HepG2 (cell line): ENCODE results near the gene TFB1M. TPM values are rescaled to one million over a fixed set of nuclear protein-coding genes. Genes with fewer than 3 reads are reported as not detected.

ENCODE experiments used
- AHDC1 ChIP-seq: sonication (generic); formaldehyde crosslinking; IDR thresholded peaks from 2 replicates; pipeline ENCODE4 v1.5.1; 2020; ENCODE audit warnings: mild to moderate bottlenecking, missing genetic modification reagents, borderline replicate concordance
- ASH2L ChIP-seq: fragments of 300-600, 200-600 bp; sonication (generic); IDR thresholded peaks from 2 replicates; pipeline ENCODE4 v1.7.0; 2017; ENCODE audit warnings: low read depth, mild to moderate bottlenecking, moderate library complexity, mixed read lengths, low read length; ENCODE audit not compliant: insufficient read length
- DR1 ChIP-seq: sonication (generic); formaldehyde crosslinking; IDR thresholded peaks from 2 replicates; pipeline ENCODE4 v1.8.0; 2021; ENCODE audit warnings: mild to moderate bottlenecking, missing genetic modification reagents, inconsistent platforms
- FOSL1 ChIP-seq: sonication (generic); formaldehyde crosslinking; IDR thresholded peaks from 2 replicates; pipeline ENCODE4 v1.9.0; 2021; ENCODE audit warnings: missing genetic modification reagents, borderline replicate concordance
- FOXM1 ChIP-seq: sonication (generic); formaldehyde crosslinking; IDR thresholded peaks from 2 replicates; pipeline ENCODE4 v1.5.0; 2020; ENCODE audit warnings: missing genetic modification reagents
- HNRNPUL1 ChIP-seq: fragments of 200-400 bp; formaldehyde crosslinking; IDR thresholded peaks from 2 replicates; pipeline ENCODE4 v1.6.1; 2017; ENCODE audit warnings: low read depth, mild to moderate bottlenecking, low read length, moderate library complexity
- PATZ1 ChIP-seq: sonication (generic); formaldehyde crosslinking; IDR thresholded peaks from 2 replicates; pipeline ENCODE4 v1.4.0; 2020; ENCODE audit warnings: missing genetic modification reagents
- PHF5A ChIP-seq: IDR thresholded peaks from one replicate; pipeline ENCODE4 v1.6.1; 2018; ENCODE audit warnings: low read depth, missing genetic modification reagents; ENCODE audit not compliant: unreplicated experiment
- SALL2 ChIP-seq: sonication (generic); formaldehyde crosslinking; IDR thresholded peaks from 2 replicates; pipeline ENCODE4 v1.8.1; 2023; ENCODE audit warnings: mild to moderate bottlenecking, missing genetic modification reagents, inconsistent platforms
- ZNF12 ChIP-seq: sonication (generic); formaldehyde crosslinking; IDR thresholded peaks from 2 replicates; pipeline ENCODE4 v1.5.0; 2020; ENCODE audit warnings: missing genetic modification reagents
- ZNF318 ChIP-seq: sonication (generic); formaldehyde crosslinking; IDR thresholded peaks from 2 replicates; pipeline ENCODE4 v1.4.0; 2020; ENCODE audit warnings: mild to moderate bottlenecking, missing genetic modification reagents
- ZNF883 ChIP-seq: sonication (generic); formaldehyde crosslinking; IDR thresholded peaks from 2 replicates; pipeline ENCODE4 v1.5.1; 2020; ENCODE audit warnings: mild to moderate bottlenecking, missing genetic modification reagents; ENCODE audit errors: not compliant biosample characterization
- polyA plus RNA-seq, 8 experiments: library from polyadenylated mRNA; depleted of rRNA in 3 of 8; stranded (reverse) in 7 of 8; unstranded in 1 of 8; fragments of >200 nt; fragmentation: Illumina TruSeq in 4 of 8; extraction: Trizol in 4 of 8; gene quantifications; 2 replicates each; pipeline versions ENCODE4 v1.2.1 to v1.2.3, GENCODE V29; 2011 to 2016; ENCODE audit warnings: low read depth in 4 of 8, missing spikeins in 1 of 8, mixed read lengths in 1 of 8; ENCODE audit not compliant: insufficient read depth in 1 of 8
- total RNA-seq, 5 experiments: library from RNA; depleted of rRNA; stranded (reverse); fragments of >200 nt; fragmentation: Illumina TruSeq; extraction: Trizol; gene quantifications; 2 replicates each; pipeline ENCODE4 v1.2.3, GENCODE V29; 2016; ENCODE audit warnings: low read depth in 1 of 5

The TFB1M gene
- total and polyA plus RNA-seq, 2 of the 13 experiments (the other 11 are each of a cell fraction or from before 2014, with no cell fraction given) = 91.4 to 122 TPM

GRCh38 chr6:155325700-155326516 is 11.6 kb upstream of the TFB1M start (continued):
- TF ChIP-seq ASH2L (no peak), FOXM1 (CRISPR knock-in tag) (no peak), DR1 (CRISPR knock-in tag) (no peak), PATZ1 (CRISPR knock-in tag) (peak; percentile 67; the same call in 1 of the 2 replicates), ZNF12 (CRISPR knock-in tag) (no peak), HNRNPUL1 (no peak), ZNF883 (CRISPR knock-in tag) (peak; percentile 29), ZNF318 (CRISPR knock-in tag) (no peak), SALL2 (CRISPR knock-in tag) (no peak), FOSL1 (CRISPR knock-in tag) (no peak), AHDC1 (no peak; the same call in 1 of the 2 replicates), PHF5A (CRISPR knock-in tag) (no peak)
